Activated naive CD4-positive, alpha-beta T cell treated with anti-CD3 and anti-CD28 coated beads, Interleukin-2, amount 50 U/mL, for 72 hours (primary cell): ENCODE measurements around the gene AMZ1. TPM values are rescaled to one million over a fixed set of nuclear protein-coding genes. Genes with fewer than 3 reads are reported as not detected.
A peak's percentile ranks its signal among the peaks of the same experiment; 100 is the strongest.
"Not testable (repeated sequence)": the region's sequence is repeated elsewhere in the genome, so short reads cannot be mapped to it uniquely, and the experiment has no call there.

Source experiments
- ATAC-seq, 2 donors: fragments of 150-1000 bp; cut with Tn5 transposase; 2 replicates each; pipeline ENCODE4 v1.10.0; 2021; ENCODE audit warnings: mild to moderate bottlenecking in 2 of 2, moderate library complexity in 2 of 2
- DNase-seq, 2 donors: peaks; one replicate each; pipeline ENCODE4 v3.0.0; 2021 to 2022; ENCODE audit warnings: low spot score in 2 of 2
- H3K27ac Mint-ChIP-seq, 2 donors: one replicate each; pipeline ENCODE4 v1.8.0; 2022; ENCODE audit warnings: mild to moderate bottlenecking in 2 of 2, mixed read lengths in 2 of 2
- H3K36me3 Mint-ChIP-seq, 2 donors: one replicate each; pipeline ENCODE4 v1.8.0; 2022; ENCODE audit warnings: mixed read lengths in 2 of 2
- H3K9me3 Mint-ChIP-seq, 2 donors: one replicate each; pipeline ENCODE4 v1.8.0; 2022; ENCODE audit warnings: mixed read lengths in 2 of 2
- total RNA-seq, 2 donors: library from RNA; stranded (reverse); gene quantifications; one replicate each; pipeline ENCODE4 v1.2.3, GENCODE V29; 2022

The AMZ1 gene
- total RNA-seq, 2 donors from 2014 or later, result 0.06 to 0.14 TPM

DNA sequence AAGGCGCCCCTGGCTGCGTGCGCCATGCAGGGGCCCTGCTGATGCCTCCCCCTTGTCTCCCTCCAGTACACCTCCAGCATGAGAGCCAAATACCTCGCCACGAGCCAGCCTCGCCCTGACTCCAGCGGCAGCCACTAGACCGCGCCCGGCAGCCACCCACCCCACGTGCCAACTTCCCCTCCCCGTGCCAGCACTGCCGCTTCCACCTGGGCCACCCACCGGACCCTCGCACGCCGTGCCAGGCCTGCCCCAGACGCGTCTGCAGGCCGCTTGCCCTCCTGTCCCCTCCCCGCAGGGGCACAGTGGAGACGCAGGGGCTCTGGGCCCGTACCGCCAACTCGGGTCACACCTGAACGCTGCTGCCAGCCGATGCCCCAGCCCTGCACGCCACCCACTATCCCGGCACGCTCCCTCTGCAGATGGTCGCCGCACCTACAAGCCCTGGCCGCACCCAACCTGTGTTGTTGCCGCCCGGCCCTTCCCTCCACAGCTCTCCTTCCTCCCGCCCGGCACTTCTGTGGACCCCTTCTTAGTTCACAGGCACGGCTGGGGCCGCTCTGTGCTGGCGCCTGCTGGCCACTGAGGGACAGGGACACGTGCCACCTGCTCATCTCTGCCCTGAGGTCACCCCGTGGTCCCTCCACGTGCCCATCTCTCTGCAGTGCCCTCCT lies 26.3 kb upstream of the AMZ1 start:
- no peak for DNase-seq
- Mint-ChIP-seq H3K27ac (peak overlapping the region in 1 of 2 donors; percentile 57), H3K36me3 (no peaks in the 10 kb centered on the region), H3K9me3 (no peaks in the 10 kb centered on the region)
- peak in 1 of 2 donors; percentile 18 for ATAC-seq

DNA sequence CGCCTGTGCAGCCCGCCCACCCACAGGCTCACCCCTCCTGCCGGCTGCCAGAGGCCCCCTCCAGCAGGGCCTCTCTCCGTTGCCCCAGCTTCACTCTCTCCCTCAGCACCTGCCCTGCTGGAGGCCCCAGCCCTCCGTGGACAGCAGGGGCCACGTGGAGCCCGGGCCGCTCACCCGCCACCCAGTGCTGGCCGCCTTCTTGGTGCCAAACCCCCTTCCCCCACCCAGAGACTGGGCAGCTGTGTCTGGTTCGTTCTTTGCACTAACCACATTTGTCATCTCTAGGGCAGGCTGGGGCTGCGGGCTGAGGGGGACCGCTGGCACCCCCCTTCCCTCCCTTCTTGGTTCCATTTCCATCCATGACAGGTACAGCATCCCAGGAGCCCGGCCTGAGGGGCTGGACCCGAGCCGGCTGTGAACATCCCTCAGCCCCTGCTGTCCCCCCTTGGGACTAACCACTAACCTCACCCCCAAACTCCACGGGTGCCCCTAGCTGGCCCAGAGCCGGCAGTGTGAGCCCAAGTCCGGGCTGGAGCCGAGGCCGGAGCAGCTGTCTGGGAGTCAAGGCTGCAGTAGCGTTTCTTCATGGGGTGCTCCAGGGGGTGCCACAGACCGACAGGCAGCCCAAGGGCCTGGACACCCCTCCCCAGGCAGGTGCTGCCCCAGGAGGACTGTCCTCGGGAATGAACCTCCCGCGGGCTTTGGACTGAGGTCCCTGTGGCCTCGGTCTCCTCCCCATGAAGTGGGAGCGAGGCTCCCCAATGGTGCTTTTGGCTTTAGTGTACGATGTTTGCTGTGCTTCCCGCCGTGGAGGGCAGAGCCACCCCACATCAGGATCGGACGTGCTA lies 25.5 kb upstream of the AMZ1 start:
- ATAC-seq, result no peak
- peak overlapping the region in 1 of 2 donors; percentile 57 for H3K27ac Mint-ChIP-seq

DNA sequence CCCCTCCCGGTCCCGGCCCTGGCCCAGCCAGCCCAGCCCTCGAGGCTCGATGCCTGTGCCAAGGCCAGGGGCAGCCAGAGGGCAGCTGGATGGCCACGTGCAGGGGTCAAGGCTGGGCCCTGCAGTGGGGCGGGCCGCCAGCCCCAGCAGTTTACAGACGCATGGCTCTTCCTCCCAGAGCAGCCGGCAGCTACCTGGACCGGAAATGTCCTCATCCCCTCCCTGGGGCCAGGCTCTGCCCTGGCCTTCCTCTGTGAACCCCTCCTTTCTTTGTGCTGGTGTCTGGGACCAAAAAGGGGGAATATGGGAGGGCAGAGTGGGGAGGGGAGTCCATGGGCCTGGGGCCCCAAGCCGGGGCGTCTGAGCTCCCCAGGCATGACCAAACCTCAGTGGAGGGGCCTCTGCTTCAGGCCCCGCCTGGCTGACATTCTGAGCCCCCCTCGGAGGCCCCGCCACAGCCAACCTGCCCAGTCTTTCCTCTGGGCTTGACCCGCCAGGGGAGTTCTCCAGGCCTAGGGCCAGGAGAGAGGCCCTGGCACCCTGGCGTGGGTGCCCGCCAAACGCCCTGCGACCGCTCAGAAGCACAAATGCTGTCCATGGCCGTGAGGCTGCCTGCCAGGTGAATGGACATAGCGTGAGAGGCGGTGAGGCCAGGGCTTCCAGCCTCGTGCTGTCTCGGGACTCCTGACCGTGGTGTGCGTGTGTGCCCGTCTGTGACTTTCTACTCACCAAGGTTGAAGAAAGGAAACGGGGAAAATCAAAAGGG lies 24.7 kb upstream of the AMZ1 start:
- Mint-ChIP-seq H3K36me3 (no peaks in the 10 kb centered on the region), H3K27ac (no peak overlapping the region), H3K9me3 (no peaks in the 10 kb centered on the region)
- DNase-seq, result no peak
- ATAC-seq, result no peak

More for the DNA sequence above, 25.5 kb upstream of the AMZ1 start:
- Mint-ChIP-seq H3K36me3 (no peaks in the 10 kb centered on the region), H3K9me3 (no peaks in the 10 kb centered on the region)
- no peak for DNase-seq

DNA sequence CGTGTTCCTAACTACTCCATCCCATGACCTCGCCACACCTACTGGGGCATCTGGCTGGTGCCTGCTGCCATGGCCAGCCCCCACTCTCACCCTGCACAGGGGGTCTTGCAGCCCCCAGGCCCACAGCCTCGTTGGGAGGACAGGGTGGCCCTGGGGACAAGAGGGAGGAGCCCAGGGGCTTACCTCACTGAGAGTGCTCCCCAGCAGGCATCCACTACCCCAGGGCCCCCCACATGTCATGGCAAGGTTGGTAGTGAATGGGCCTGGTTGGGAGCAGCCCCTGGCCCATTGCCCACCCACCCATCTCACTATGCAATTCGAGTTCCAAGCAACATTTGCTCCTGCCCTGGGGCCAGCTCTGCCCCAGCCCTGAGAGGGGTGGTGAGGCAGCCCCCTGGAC lies 24.0 kb upstream of the AMZ1 start:
- no peak for DNase-seq
- no peak for ATAC-seq
- Mint-ChIP-seq H3K27ac (no peak overlapping the region), H3K36me3 (no peaks in the 10 kb centered on the region), H3K9me3 (no peaks in the 10 kb centered on the region)

DNA sequence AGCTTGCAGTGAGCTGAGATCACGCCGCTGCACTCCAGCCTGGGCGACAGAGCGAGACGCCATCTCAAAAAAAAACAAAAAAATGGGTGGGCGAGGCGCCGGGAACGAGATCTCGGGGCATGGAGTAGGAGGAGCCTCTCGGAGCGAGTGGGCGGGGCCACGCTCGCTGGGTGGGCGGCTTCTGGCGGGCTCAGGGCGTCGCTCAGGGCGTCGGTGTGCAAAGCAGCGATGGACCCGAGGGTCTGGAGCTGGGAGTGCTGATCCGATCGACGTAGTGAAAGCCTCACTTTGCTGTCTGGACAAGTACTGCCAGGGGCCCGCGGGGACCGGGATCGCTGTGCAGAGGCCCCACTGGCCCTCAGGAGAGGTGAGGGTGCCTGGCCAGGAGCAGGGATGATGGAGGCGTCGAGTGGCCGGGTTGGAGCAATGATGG lies 22.6 kb upstream of the AMZ1 start:
- DNase-seq, result no peak
- H3K9me3 Mint-ChIP-seq, result no peaks in the 10 kb centered on the region
- H3K27ac Mint-ChIP-seq, result no peak overlapping the region
- no peaks in the 10 kb centered on the region for H3K36me3 Mint-ChIP-seq
- no peak for ATAC-seq

DNA sequence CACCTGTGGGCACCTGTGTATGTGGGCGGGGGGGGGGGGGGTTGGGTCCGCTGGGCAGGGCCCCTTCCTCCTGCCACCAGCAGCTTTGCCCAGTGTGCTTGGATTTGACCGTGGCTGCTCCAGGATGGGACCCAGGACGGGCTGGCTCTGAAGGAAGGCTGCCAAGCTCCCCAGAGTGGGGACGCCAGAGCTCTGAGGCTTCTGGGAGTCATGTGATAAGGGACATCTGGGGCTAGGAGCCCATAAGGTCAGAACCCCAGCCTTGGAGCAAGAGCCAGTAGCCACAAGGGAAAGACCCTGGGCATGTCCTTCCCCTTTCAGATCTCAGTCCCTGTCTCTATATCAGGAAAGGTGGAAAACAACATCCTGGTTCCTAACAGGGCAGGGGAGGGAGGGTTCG lies 21.8 kb upstream of the AMZ1 start:
- ATAC-seq (no peak), DNase-seq (no peak)
- no peaks in the 10 kb centered on the region for H3K9me3 Mint-ChIP-seq
- H3K36me3 Mint-ChIP-seq, result no peaks in the 10 kb centered on the region
- no peak overlapping the region for H3K27ac Mint-ChIP-seq

DNA sequence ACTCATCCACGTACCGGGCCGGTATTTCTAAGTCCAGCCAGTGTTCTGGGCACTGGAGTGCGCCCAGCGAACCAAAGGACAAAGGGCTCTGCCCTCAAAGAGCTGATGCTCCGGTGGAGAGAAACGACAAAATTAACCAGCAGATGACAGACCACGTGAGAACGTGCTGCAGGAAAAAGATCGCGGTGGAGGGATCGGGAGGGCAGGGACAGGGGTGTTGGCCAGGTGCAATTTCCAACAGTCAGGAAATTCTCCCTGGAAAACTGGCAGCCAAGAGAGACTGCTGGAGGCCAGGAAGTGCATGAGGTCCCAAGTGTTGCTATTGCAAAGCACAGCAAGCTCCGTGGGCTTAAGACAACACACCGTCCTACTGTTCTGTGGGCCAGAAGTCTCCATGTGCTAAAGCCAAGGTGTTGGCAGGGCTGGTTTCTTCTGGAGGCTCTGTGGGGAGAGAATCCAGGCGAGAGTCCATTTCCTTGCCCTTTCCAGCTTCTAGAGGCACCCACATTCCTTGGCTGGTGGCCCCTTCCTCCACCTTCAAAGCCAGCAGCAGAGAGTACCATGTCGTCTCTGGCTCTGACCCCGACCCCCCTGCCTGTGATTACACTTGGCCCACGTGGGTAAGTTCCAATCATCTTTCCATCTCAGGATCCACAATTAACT lies 21.3 kb upstream of the AMZ1 start:
- no peak for ATAC-seq
- DNase-seq, result no peak

DNA sequence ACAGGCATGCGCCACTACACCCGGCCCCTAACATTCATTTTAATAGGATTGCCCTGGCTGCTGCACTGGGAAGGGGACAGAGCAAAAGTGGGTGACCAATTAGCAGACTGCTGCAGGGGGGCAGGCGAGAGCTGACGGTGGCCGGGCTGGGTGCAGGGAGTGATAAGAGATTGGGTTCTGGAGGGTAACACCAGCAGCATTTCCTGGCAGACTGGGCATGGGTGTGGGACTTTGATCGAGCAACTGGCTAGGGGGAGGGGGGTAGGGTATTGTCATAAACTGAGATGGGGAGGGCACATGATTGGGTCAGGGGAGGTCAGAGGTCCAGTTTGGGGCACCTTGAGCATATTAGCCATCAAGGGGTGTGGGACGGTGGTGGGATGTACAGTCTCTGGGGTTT lies 20.2 kb upstream of the AMZ1 start:
- no peak for DNase-seq
- no peaks in the 10 kb centered on the region for H3K36me3 Mint-ChIP-seq
- no peaks in the 10 kb centered on the region for H3K9me3 Mint-ChIP-seq
- ATAC-seq, result no peak
- no peak overlapping the region for H3K27ac Mint-ChIP-seq

More for the DNA sequence above, 21.3 kb upstream of the AMZ1 start:
- H3K27ac Mint-ChIP-seq, result no peak overlapping the region
- H3K9me3 Mint-ChIP-seq, result no peaks in the 10 kb centered on the region
- no peaks in the 10 kb centered on the region for H3K36me3 Mint-ChIP-seq

DNA sequence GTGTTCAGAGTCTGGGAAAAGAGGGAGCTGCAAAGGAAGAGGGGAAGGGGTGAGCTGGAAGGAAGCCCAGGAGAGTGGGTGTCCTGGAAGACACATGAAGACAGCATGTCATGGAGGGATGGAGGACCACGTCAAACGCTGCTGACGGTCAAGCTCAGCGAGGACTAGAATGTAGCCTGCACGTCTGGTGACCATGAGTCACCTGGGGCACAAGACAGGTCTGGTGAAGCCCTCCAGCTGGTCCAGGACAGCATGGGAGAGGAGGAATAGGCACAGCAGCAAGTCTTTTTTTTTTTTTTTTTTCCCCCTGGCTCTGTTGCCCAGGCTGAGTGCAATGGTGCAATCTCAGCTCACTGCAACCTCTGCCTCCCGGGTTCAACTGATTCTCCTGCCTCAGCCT lies 19.6 kb upstream of the AMZ1 start:
- Mint-ChIP-seq H3K36me3 (no peaks in the 10 kb centered on the region), H3K27ac (no peak overlapping the region), H3K9me3 (no peaks in the 10 kb centered on the region)
- no peak for ATAC-seq
- DNase-seq, result no peak

DNA sequence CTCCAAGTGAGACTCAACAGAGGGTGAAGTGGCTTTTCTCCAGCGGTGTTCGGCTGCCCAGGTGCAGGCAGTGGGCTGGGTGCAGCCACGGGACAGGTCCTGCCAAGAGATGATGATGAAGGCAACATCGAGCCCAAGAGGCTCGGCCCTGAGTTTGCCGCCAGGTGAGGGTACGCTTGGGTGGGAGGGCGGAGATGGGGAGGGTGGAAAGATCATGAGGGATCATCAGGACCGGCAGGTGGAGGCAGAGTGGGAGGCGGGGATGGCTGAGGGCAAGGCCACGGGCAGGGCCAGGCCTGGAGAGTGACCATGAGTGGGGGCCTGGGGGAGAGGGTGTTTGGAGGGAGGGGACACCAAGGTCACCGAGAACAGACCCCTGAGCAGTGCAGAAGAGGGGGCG lies 17.8 kb upstream of the AMZ1 start:
- DNase-seq (no peak), ATAC-seq (no peak)
- Mint-ChIP-seq H3K27ac (no peak overlapping the region), H3K36me3 (no peaks in the 10 kb centered on the region), H3K9me3 (no peaks in the 10 kb centered on the region)

DNA sequence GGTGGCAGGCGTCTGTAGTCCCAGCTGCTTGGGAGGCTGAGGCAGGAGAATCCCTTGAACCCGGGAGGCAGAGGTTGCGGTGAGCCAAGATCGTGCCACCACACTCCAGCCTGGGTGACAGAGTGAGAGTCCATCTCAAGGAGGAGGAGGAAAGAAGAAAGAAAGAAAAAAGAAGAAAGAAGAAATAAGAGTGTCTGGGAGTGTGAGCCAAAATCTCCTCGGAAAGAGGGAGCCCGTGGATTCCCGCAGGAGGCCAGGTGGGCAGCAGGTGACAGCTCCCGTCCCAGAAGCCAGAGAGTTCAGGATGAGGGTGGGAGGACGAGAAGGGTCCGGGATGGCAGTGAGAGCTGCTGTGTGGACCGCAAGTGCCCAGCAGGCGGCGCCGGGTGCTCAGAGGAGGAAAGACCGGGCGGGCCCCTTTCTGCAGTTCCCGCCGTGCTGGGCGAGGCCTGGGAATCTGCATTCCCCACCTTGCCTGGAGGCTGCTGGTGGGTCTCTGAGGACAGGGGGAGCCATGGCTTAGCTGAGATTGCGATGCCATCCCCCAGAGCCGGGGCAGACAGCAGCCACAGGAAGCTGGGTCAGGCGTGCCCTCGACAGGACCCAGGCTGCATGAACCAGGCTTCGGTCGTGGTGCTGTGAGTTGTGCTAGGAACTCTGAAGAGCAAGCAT lies 17.1 kb upstream of the AMZ1 start:
- H3K36me3 Mint-ChIP-seq, result no peaks in the 10 kb centered on the region
- peak overlapping the region; percentile 35 to 62 for H3K27ac Mint-ChIP-seq
- DNase-seq, result peak; percentile 71 to 78
- ATAC-seq, result peak; percentile 90 to 92
- no peaks in the 10 kb centered on the region for H3K9me3 Mint-ChIP-seq

DNA sequence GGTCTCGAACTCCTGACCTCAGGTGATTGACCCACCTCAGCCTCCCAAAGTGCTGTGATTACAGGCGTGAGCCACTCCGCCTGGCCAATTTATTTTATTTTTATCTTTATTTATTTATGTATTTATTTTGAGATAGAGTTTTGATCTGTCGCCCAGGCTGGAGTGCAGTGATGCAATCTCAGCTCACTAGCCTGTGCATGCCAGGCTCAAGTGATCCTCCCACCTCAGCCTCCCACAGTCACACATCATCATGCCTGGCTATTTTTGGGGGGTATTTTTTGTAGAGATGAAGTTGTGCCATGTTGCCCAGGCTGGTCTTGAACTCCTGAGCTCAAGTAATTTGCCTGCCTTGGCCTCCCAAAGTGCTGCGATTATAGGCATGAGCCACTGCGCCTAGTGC lies 14.8 kb upstream of the AMZ1 start:
- ATAC-seq, DNase-seq, H3K9me3 Mint-ChIP-seq, H3K27ac Mint-ChIP-seq, H3K36me3 Mint-ChIP-seq: not testable (repeated sequence)

DNA sequence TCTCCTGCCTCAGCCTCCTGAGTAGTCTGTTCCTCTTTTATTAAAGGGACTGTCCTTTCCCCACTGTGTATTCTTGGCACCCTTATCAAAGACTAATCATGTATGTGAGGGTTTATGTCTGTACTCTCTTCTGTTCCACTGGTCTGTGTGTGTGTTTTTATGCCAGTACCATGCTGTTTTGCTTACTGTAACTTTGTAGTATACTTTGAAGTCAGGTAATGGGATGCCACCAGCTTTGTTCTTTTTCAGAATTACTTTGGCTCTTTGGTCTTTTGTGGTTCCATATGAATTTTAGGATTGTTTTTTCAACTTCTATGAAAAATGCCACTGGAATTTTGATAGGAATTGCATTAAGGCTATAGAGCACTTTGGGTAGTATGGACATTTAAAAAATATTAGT lies 14.1 kb upstream of the AMZ1 start:
- Mint-ChIP-seq H3K27ac (no peak overlapping the region), H3K9me3 (no peaks in the 10 kb centered on the region)

DNA sequence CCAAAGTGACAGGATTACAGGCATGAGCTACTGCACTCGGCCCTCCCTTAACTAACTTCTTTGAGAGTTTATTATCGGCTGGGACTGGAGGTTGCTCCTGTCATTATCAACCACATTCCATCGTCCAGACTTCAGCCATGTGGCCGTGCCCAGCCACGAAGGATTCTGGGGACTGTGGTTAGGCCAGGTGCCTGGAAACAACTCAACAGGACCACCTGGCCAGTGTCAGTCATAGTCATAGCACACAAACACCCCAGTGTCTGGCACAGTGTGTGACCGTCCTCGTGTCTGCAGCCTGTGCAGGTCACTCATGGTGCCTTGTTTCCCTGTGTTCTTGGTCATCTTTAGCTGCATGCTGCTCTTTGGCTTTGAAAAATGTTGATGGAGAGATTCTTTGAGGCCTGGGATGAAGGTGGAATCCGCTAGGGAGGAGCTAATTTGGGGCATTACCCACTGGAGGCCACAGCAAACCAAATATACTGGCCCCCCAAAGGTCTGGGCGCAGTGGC lies 12.7 kb upstream of the AMZ1 start:
- H3K27ac Mint-ChIP-seq, result no peak overlapping the region
- H3K36me3 Mint-ChIP-seq, result no peaks in the 10 kb centered on the region
- no peaks in the 10 kb centered on the region for H3K9me3 Mint-ChIP-seq
- ATAC-seq, result no peak
- no peak for DNase-seq

More for the DNA sequence above, 14.1 kb upstream of the AMZ1 start:
- DNase-seq (no peak), ATAC-seq (no peak)
- no peaks in the 10 kb centered on the region for H3K36me3 Mint-ChIP-seq

DNA sequence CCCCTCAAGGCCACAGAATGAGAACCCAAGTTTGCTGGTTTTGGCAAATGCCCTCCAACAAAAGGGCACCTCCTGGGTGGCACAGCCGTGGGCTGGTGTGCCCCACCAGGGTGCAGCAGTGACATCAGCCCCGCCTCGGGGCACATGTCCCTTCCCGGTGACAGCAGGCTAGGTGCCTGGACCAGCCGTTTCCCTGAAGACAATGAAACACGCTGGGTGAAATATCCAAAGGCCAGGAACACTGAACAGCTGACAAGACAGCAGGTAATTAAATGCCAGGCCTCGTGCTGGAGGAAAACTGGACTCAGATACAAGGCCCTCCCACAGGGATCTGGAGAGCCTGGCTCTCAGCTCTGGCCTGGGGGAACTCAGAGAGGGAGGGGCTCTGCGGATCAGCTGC lies 11.4 kb upstream of the AMZ1 start:
- H3K36me3 Mint-ChIP-seq, H3K9me3 Mint-ChIP-seq, H3K27ac Mint-ChIP-seq, ATAC-seq, DNase-seq: not testable (repeated sequence)

DNA sequence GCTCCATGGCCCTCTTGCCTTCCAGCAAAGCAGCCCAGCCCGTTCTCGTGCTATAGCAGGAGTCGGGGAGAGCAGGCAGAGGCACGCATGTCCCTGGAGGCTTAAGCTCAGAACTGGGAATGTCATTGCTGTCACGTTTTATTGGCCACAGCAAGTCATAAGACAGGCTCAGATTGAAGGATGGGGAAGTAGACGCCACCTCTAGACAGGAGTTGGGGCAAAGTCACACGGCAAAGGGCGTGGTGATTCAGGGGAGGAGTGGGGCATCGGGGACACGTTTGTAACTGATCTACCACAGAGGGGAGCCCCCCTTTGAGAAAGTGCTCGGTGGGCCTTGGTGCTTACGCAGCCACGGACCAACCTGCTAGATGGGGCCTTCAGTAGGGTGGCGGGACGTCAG lies 9.5 kb upstream of the AMZ1 start:
- H3K36me3 Mint-ChIP-seq, ATAC-seq, DNase-seq, H3K9me3 Mint-ChIP-seq, H3K27ac Mint-ChIP-seq: not testable (repeated sequence)
